Measurements from ENCODE around the gene IL21R. TPM values are rescaled to one million over a fixed set of nuclear protein-coding genes. Genes with fewer than 3 reads are reported as not detected.

IL21R gene
- total and polyA plus RNA-seq, 11 donors: 0.04 to 6.0 (median 0.26) TPM; not detected in 1

DNA sequence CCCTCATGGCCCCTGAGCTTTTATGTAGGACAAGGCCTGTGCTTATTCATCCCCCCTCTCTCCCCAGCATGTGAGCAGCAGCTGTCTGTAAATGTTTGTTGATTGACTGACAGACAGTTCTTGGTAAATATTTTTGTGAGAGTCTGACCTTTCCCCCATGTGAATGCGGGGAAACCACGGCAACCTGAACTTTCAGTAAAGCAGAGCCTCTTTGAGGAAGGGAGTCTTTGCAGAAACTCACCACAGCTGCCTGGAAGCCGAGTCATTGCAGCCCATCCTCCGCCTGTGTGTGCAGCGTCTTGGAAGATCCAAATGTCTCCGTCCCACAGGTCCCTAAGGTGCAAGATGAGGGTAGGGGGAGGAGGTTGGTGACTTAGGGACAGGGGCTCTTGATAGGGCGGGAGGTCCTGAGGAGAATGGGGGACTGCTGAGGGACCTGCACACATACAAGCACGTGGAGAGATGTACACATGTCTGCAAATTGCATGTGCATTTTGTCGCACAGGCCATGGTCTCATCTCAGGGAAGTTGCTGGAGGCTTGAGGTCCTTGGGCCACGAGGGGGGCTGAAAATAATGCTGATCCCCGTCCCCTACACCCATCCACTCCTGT, 23.0 kb upstream of the IL21R start:
- peak in 1 of 5 donors; percentile 8 for DNase-seq
- TF ChIP-seq, protein P1, sequence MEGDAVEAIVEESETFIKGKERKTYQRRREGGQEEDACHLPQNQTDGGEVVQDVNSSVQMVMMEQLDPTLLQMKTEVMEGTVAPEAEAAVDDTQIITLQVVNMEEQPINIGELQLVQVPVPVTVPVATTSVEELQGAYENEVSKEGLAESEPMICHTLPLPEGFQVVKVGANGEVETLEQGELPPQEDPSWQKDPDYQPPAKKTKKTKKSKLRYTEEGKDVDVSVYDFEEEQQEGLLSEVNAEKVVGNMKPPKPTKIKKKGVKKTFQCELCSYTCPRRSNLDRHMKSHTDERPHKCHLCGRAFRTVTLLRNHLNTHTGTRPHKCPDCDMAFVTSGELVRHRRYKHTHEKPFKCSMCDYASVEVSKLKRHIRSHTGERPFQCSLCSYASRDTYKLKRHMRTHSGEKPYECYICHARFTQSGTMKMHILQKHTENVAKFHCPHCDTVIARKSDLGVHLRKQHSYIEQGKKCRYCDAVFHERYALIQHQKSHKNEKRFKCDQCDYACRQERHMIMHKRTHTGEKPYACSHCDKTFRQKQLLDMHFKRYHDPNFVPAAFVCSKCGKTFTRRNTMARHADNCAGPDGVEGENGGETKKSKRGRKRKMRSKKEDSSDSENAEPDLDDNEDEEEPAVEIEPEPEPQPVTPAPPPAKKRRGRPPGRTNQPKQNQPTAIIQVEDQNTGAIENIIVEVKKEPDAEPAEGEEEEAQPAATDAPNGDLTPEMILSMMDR (IDR thresholded peaks at IDR 0.05): no peak
- no peak for TF ChIP-seq POLR2A (IDR thresholded peaks at IDR 0.05)
- peaks cover 0 to 42% (median 0%) of the 10 kb centered on the region in 12 donors for H3K4me1 ChIP-seq
- ATAC-seq: no peak
- H3K9me3 ChIP-seq: peaks cover 0 to 6% (median 0%) of the 10 kb centered on the region in 12 donors
- WGBS, 4 donors: 56 to 70% (median 69%) methylated on average over 10 to 11 of the region's 11 CpGs
- peak overlapping the region in 1 of 12 donors; percentile 33 for H3K27ac ChIP-seq
- H3K27me3 ChIP-seq: no peaks in the 10 kb centered on the region
- H3K4me3 ChIP-seq: no peak overlapping the region
- intact Hi-C loops (cut with DNase I): loop anchor here in 1 of 10 donors (5.0 kb wide), 1 partner anchor 207 kb away; no protein-coding TSS in a partner anchor
- H3K36me3 ChIP-seq: no peaks in the 10 kb centered on the region

DNA sequence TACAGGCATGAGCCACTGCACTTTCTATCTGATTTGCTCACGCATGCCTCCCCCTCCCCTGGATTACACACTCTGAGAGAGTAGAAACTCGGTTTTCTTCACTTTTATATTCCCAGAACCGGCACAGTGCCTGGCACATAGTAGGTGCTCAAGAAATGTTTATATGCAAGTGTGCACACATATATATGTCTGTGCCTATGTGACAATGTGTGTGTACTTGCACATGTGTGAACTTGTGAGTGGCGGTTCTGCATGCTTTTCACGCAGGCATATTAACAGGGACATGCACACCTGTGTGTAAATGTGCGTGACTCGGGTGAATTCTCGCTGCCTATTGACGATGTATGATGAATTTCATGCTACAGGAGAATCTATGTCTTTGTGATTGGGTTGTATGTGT, 22.1 kb upstream of the IL21R start:
- Histone ChIP-seq H3K9me3 (peaks cover 0 to 13% (median 0%) of the 10 kb centered on the region in 12 donors), H3K27ac (no peak overlapping the region), H3K4me1 (peaks cover 0 to 43% (median 0%) of the 10 kb centered on the region in 12 donors), H3K4me3 (no peak overlapping the region), H3K27me3 (no peaks in the 10 kb centered on the region), H3K36me3 (no peaks in the 10 kb centered on the region)
- WGBS, 4 donors: 88 to 94% (median 93%) methylated on average over 9 of the region's 9 CpGs
- TF ChIP-seq POLR2A (IDR thresholded peaks at IDR 0.05): no peak
- TF ChIP-seq, protein P1 (IDR thresholded peaks at IDR 0.05): no peak
- intact Hi-C loops (cut with DNase I): loop anchor here in 1 of 10 donors (5.0 kb wide), 1 partner anchor 208 kb away; no protein-coding TSS in a partner anchor
- DNase-seq (peak in 1 of 5 donors; percentile 2), ATAC-seq (no peak)

DNA sequence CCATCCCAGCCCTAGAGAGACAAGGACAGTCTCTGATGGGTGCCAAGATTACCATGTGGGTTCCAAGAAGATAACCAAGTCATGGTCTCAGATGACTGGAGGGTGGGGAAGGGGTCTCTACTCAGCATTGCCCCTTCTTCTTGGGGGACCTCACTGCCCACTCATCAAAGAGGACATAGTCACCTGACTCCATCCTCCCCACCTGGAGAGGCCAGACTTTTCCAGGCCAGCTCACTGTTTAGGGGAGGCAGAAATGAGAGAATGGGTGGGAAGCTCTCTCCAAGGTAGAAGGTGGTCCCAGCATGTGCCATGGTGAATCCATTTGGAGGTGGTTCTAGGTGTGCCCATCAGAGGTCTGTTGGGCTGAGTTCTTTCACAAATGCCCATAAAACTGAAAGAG, 20.7 kb upstream of the IL21R start:
- ATAC-seq: no peak
- Histone ChIP-seq H3K9me3 (peaks cover 0 to 14% (median 0%) of the 10 kb centered on the region in 12 donors), H3K4me3 (no peak overlapping the region), H3K27ac (no peak overlapping the region), H3K36me3 (no peaks in the 10 kb centered on the region), H3K27me3 (no peaks in the 10 kb centered on the region), H3K4me1 (peaks cover 0 to 41% (median 0%) of the 10 kb centered on the region in 12 donors)
- intact Hi-C loops (cut with DNase I): no loop called here
- no peak for DNase-seq
- TF ChIP-seq, protein P1 (IDR thresholded peaks at IDR 0.05): no peak
- no peak for TF ChIP-seq POLR2A (IDR thresholded peaks at IDR 0.05)

DNA sequence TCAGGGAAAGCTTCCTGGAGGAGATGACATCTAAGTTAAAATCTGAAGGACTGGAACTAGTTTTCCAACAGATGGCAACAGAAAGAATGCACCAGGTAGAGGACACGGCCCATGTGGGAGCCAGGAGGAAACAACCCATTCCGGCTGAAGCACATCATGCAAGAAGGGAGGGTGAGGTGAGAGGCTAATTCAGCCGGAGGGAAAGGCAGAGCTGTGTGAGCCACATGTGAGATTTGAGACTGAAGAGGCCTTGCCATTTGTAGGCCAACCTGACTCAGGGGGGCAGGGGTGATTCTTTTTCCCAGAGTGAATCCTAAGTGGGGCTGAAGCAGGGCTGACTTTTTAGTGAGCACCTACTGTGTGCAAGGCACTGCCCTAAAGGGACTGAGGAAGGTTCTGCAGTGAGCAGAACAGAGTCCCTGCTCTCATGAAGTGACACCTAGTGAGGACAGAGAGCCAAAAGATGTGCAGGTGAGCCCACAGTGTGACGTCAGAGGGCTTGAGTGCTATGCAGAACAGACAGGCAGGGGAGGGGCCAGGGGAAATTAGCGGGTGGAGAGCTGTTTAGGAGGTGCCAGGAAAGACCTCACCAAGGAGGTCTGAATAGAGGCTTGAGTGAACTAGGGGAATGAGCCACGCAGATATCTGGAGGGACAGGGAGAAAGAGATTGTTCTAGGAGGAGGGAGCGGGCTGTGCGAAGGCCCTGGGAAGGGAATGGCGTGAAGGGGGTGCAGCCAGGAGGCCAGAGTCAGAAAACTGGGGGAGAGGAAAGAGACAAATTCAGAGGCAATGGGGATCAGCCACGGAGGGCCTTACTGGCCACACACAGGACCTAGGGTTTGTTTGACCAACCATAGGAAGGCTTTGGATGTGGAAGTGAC, 19.8 kb upstream of the IL21R start:
- no peak for TF ChIP-seq POLR2A (IDR thresholded peaks at IDR 0.05)
- TF ChIP-seq, protein P1 (IDR thresholded peaks at IDR 0.05): no peak
- Histone ChIP-seq H3K9me3 (peaks cover 0 to 14% (median 0%) of the 10 kb centered on the region in 12 donors), H3K4me3 (no peak overlapping the region), H3K27ac (peak overlapping the region in 1 of 12 donors; percentile 88), H3K27me3 (no peaks in the 10 kb centered on the region), H3K4me1 (peaks cover 0 to 41% (median 0%) of the 10 kb centered on the region in 12 donors), H3K36me3 (no peaks in the 10 kb centered on the region)
- ATAC-seq (no peak), DNase-seq (peak in 1 of 5 donors; percentile 8)
- WGBS, 4 donors: 72 to 80% (median 77%) methylated on average over 10 of the region's 10 CpGs
- intact Hi-C loops (cut with DNase I): no loop called here

Measured in heart left ventricle (tissue), 16 donors.